ENCODE data around the gene PIM3.

The PIM3 gene

DNA sequence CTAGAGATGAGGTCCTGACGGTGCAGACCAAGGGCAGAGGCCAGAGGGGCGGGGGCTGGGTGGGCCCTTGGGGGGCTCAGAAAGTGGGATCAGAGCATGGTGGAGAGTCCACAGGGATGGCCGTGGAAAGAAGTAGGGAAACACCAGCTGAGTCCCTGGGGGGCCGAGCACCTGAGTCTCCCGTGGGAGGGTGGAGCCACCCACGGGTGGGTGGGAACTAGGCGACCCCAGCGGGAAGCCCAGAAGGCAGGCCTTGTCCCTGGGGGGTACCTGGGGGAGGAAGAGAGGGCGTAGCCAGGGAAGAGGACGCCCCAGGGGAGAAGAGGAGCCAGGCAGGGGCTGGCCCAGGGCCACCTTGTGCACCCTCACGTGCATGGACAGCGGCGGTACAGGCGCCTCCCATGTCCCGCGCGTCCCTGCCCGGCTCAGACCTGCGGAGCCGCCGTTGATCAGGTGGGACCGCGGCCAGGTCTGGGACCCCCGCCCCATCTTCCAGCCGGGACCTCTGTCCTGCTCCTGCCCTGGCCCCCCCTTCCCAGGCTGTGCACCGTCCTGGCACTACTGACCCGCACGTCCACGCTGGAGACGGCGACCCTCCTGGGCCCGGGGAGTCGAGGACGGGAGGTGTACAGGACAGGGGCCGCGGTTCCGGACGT lies 31.9 kb upstream of the PIM3 start:
- no peak for DNase-seq

DNA sequence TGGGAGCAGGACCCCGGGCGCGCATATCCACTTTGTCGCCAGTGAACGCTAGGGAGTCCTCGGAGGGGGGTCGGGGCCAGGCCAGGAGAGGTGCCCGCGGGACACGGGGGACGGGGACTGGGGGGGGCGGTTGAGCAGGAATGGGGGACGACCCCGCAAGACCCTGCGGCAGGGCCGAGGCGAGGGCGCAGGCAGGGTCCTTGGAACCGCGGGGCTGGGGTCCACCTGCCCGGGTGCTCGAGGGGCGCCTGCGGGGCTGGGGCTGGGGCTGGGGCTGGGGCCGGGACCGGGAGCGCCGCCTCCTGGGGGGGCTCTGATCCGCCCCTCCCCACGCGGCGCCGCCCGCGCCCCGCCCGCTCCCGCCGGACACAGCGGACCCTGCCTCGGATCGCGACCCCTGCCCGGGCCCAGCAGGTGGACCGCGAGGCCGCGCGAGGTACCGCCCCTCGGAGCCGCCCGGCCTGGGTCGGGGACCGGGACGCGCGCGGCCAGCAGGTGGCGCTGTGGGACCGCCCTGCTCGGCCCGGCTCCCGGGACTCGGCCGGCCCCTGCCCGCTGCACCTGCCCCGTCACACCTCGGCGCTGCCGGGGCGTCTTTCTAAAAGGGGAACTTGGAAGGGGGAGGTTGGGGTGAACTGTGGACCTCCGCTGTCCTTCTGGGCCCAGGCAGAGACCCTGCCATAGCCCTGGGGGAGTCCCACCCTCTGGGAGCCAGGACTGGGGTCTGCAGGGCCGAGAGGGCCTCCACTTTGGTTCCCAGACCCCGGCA lies 31.2 kb upstream of the PIM3 start:
- peak; percentile 80 to 84 for DNase-seq

DNA sequence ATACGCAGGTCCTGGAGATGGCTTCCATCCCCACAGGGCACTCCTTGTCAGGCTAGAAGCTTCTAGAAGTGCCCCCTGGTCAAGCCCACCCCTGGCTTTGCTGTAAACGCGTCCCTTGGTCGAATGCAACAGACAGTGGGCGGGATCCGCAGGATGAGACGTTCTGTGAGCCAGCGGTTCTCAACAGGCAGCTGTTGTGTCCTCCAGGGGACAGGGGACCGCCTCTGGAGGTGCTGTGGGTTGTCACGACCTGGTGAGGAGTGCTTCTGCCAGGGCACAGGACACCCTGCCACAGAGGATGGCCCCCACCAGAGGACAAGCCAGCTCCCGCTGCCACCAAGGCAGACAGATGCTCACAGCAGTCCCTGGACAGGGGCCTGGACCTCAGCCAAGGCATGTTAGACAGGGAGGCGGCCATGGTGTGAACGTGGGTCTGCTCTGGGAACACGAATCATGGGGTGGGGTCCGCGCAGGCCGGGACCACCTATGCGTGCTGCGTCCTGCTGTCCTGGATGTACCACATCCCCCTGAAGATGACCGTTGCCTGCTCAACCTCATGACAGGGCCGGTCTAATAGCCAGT lies 30.5 kb upstream of the PIM3 start:
- peak; percentile 28 to 30 for DNase-seq

DNA sequence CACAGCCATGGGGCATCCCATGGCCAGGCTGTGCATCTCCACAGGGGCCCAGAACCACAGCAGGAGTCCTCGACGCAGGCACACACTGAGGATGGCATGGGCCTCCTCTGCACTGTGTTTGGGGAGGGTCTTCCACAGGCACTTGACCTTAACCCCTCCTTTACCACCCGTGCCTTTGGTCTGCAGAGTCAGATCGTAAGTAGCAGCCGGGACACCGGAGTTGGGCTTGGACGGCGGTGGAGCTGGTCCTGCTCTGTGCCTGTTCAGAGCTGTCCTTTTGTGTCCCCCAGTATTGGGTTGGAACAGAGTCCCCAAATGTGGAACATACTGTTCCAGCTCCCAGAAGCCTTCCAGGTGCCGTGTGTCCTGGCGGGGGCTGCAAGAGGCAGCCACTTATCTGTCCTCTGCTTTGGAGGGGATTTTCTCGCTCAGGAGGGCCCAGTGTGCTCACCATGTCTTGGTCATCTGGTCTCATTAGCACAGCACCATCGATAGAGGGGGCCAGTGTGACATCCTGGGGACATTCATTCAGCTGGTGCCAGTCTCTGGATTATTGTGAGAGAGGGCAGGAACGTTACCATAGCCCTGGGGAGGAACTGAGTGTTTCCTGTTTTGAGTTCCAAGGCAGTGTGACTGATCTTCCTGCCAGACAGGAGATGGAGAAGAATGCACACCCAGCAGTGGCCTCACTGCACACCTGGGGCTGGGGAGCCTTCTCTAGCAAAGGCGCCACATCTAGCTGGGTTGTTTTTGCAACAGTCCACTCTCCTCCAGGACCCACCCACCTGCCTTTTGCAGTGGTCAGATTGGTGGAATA lies 29.8 kb upstream of the PIM3 start:
- peak; percentile 61 to 74 for DNase-seq

DNA sequence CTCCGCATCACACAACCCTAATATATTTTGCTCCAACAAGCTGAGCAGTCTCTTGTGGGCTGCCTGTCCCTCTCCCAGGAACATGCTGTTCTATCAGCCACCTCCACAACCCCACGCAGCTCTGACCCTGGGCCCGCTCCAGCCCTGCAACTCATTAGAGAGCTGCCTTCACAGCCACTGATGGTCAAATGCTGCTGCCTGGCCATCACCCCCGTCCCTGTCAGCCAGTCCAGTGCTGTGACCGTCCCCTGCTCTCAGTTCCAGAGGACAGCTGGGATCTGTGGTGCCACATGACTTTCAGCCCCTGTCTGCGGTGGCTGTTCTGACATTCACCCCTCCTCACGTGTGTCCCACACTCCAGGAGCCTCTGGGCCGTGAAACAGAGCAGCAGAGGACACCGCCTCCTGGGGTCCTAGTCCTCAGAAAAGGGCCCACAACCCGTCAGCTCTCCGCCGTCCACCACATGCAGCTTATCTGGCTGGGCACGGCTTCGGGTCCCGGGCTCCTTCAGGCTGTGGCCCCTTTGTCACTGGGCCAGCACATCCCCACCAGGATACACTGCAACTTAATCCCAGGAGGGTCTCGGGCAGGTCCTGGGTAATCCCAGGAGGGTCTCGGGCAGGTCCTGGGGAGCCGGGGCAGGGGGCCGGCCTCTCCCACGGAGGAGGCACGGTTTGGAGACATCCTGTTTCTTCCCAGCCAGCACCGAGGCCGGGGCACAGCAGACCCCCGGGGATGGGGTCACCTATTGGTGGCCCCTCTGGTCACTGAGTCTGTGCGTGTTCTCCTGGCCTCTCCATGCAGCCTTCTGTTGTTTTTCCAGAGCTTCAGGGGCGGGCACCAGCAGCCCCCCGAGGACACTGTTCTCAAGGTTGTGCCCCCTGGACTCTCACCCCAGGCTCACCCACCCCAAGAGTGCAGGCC lies 27.1 kb upstream of the PIM3 start:
- no peak for DNase-seq

DNA sequence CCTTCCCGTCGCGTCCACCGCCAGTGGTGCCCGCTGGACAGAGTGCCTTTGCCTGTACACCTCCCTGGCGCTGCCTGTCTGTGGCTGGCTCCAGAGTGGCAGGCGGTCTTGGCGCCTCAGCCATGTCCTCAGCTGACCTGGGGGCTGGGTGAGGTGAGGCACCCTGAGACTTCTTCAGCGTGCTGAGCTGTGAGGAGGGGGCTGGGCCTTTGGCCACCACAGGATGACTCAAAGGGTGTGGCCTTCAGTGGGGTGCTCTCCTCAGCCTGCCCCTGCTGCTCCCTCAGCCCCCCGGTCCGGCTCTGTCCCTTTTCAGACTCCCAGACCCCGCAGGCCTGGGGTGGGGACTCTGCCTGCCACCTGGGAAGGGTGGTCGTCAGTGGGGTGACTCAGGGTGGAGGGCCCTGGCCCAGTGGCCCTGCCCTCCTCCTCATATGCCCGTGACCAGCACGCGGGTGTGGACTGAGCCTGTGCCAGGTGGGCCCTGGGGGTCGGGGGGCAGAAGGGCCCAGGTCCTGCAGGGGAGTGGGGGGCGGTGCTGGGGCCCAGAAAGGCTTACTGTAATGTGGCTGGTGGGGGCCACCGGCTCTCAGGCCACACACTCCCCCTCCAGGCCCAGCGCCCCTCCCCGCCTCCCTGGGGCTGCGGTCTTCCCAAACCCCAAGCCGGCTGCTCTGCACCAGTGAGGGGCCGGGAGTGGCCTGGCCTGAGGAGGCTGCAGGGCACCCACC lies 26.2 kb upstream of the PIM3 start:
- peak; percentile 44 to 54 for DNase-seq

DNA sequence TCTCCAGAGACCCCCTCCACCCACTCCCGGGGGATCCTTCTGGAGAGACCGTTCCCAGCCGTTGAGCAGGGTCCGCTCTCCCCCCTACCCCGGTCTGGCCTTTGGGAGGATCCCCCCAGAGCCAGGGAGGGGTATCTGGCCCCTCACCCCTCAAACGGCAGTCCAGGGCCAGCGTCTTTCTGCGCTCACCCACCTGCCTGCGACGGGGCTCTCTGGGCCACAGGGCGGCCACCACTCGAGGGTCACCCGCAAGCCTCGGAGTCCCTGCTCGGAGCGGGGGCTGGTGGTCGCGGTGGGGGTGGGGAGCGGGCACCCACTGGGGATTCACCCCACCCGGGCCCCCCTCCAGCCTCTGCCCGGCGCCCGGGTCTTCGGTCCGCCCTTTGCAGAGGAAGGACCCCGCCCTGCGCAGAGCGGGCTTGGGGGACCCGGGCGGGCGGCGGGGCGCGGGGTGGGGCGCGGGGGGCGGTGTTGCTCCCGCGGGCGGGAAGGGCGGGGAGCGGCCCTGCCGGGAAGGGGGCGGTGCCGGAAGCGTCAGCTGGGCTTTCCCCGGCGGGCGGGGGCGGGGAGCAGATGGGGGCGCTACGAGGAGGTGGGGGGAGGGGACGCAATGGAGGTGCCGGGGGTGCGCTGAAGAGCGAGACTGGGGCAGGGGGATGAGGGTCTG lies 25.5 kb upstream of the PIM3 start:
- peak; percentile 93 to 94 for DNase-seq

DNA sequence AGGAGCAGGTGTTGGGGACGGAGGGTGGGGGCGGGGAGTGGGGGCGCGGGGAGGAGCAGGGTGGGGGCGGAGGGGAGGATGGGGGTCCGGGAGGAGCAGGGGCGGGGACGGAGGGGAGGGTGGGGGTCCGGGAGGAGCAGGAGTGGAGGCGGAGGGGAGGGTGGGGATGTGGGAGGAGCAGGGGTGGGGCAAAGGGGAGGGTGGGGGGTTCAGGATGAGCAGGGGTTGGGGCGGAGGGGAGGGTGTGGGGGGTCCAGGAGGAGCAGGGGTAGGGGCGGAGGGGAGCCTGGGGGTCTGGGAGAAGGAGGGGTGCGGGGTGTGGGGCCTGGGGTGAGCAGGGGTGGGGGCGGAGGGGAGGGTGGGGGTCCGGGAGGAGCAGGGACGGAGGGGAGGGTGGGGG lies 25.0 kb upstream of the PIM3 start:
- DNase-seq: peak in 1 of 2 experiments; percentile 47

DNA sequence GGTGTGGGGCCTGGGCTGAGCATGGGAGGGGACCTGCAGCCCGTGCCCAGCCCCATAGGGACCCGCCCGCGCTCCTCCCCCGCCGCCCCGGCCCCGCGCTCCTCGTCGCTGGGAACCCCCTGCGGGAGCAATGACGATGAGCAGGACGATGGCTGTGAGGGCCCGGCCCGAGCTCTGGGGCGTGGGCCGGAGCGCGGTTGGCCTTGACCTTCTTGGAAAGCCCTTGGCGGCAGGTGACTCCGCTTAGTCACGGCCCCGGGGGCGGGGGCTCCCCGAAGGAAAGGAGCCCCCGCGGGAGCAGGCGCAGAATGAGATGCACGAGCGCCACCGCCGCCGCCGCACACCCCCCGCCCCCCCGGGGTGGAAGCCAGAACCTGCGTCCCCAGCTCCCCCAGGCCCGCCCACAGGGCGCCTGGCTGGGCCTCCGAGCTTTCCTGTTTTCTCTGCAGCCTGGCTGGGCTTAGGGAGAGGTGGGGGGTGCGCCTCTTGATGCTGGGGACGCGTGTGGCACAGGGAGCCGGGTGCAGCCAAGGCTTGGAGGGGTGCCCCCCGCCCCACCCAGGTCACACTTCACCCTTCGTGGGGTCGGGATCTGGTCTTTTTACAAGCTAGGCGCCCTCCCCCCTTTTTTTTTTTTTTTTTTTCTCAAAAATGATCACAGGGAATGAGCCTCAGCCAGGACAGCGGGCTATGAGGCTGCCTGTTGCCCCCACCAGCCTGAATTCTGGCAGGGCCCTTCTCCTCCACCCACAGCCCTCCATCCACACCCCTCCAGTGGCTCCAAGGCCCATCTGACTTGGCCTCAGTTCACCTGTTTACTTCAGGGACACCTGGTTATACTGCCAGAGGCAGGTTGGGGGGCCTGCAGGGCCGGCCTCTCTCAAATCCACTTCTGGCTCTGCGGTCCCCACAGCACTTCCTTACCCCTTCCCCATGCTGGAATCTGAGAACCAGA lies 24.3 kb upstream of the PIM3 start:
- DNase-seq: peak; percentile 99

DNA sequence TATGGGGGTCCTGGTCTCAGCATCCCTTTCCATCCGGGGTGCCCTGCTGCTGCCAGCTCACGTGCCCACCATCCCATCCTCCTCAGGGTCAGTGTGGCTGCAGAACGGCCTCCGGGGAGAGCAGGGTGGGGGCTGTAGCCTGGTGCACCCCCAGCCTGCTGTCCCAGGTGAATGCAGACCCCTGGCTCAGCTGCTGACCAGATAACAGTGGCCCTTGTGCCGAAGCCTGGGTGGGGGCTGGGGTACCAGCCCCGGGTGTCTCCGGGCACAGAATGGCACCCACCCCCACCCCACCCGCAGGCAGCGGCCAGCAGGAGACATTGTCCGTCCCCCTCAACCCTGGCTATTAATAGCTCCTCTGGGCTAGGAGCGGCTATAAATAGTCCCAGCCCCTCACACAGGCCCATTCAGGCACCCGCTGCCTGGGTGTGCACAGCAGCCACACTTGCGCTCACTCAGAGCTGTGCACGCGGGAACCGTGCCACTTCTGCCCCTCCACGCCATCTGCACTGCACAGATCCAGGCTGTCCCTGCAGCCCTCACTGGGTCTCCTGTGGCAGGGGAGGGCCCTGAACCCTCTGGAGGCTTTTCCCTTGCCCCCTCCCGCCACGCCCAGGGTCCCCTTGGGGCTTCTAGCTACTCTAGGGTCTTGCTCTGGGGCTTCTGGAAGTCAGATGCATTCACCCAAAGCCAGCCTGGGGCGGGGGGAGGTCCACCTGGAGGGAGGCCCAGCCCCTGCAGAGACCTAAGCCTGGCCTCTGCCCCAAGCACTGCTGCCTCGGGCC lies 23.4 kb upstream of the PIM3 start:
- no peak for DNase-seq

DNA sequence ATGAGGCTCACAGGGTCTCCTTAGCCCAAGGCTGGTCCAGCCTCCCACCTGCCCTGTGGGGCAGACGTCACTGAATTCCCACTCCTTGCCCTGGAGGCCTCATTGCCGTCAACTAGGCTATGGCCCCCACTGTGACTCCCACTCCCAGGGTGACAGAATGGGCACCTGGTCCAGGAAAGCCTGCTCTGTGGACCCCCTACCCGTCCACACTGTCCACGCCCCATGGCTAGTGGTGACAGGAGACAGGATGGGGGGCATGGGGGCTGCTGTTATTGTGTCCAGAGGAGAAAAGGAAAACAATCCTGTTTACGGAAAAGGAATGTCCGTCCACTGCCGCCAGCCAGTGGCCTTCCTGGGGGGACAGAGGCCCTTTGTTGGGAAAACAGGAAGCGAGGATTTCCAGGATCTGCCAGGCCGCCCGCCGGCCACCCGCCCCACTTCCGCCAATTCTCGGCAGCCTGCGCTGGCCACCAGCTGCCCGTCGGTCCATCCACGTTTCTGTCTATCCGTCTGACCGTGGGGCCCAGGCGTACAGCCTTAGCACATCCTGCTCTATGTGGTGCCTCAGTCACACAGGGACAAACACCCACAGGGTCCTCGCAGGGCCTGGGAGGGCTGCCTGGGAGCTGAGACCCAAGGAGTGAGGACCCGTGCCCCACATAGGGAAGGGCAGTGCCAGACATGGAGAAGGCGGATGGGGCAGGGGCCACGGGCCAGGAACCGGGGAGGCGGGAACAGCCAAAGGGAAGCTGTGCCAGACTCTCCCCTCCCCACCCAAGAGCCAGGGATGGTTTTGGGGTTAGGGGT lies 22.6 kb upstream of the PIM3 start:
- no peak for DNase-seq

DNA sequence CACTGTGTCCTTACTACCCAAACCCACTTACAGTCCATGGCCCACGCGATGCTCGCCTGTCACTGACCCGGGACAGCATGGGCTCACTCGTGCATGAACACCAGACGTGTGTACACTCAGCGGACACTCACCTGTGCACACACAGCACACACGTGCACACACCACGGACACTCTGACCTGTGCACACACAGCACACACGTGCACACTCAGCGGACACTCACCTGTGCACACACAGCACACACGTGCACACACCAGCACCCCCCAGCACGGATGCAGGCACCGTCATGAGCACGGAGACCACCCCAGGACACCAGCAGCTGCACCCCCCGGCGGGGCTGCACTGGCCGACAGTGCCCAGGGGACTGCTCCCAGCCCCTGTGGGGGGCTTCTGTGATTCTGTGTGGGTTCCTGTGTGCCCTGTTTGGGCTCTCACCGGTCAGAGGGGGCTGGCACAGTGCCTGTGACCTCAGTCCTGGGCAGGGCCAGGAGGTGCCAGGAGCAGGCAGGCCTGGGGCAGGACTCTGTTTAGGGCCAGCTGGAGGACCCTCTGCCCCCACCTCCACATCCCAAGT lies 21.9 kb upstream of the PIM3 start:
- no peak for DNase-seq

DNA sequence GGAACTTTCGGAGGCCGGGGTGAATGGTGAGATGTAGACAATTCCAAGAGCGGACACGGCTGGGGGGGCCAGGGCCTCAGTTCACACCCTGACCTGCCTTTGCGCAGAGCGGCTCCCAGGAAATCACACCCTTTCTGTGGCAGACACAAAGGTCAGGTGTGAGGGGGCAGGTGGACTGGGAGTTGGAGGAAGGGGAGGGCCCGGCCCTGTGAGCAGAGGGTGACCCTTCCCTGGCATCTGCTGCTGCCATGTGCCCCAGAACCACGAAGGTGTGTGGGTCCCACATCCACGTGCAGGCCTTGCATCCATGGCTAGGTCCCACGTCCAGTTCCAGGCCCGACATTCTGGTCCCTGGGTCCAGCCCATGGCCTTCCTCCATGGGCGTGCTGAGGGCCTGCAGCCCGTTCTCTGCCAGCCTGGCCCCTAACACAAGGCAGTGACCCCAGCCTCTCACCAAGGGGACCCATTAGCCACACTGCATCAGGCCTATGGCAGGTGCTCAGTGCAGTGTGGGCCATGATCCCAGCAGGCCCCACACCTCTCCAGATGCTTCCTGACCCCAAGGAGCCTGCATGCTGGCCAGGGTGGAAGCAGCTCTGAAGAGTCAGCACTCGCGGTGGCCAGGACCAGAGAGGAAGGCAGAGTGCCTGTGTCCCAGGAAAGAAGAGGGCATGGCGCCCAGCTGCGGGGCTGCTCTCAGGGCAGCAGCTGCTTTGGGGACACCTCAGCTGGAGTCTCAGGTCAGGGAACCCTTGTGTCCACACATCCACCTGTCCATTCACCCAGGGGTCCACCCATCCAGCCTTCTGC lies 18.9 kb upstream of the PIM3 start:
- no peak for DNase-seq

DNA sequence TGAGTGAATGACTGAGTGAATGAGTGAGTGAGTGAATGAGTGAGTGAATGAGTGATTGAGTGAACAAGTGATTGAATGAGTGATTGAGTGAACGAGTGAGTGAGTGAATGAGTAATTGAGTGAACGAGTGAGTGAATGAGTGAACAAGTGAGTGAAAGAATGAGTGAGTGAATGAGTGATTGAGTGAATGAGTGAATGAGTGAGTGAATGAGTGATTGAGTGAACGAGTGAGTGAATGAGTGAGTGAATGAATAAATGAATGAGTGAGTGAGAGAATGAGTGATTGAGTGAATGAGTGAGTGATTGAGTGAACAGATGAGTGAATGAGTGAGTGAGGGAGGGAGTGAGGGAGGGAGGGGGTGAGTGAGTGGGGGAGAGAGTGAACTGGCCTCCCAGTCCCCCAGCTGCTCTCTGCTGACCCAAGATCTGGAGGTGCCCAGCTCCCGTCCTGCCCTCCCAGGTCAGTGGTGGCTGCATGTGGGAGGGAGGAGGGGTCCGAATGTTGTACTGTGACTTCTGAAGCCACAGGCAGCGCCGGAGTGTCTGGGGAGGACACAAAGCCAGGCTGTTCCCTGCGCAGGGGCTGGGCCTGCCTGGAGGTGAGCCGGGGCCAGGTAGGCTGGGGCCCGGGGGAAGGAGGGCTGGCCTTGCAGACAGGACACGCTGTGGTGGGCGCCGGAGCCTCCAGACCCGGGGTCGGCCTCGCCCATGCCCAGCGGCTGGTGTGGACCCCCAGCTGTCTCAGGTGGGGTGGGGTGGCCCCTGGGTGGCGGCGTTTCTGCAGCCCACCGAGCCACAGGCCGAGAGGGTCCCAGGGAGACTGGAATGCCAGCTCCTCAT lies 17.8 kb upstream of the PIM3 start:
- no peak for DNase-seq

DNA sequence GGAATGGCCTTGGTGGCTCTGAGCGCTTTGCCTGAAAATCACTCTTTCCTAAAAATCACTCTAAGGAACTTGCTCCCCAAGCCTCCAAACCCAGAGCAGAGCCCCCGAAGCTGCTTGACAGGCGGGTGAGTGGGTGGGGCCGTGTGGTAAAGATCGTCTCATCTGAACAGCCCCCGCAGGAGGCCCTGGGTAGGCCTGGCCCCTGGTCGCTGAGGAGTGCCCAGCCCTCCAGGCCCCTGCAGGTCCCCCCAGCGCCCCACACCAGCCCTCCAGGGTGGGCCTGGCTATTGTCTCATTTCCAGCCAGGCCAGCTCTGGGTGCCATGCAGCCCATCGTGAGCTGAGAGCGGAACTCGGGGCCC lies 17.2 kb upstream of the PIM3 start:
- DNase-seq: no peak

All from activated CD4-positive, alpha-beta T cell treated with anti-CD3 and anti-CD28 coated beads, Interleukin-2, amount 50 U/mL, for 48 hours (primary cell).